ENCODE measurements around the gene ADAR. TPM values are rescaled to one million over a fixed set of nuclear protein-coding genes. Genes with fewer than 3 reads are reported as not detected.

Gene ADAR
- total RNA-seq, 1 donor from 2014 or later: 61.3 TPM

GRCh38 chr1:154619181-154619948 is 11.4 kb upstream of the ADAR start:
- DNase-seq: no peak
- ATAC-seq: no peak
- intact Hi-C loops (cut with micrococcal nuclease): no loop called here

DNA sequence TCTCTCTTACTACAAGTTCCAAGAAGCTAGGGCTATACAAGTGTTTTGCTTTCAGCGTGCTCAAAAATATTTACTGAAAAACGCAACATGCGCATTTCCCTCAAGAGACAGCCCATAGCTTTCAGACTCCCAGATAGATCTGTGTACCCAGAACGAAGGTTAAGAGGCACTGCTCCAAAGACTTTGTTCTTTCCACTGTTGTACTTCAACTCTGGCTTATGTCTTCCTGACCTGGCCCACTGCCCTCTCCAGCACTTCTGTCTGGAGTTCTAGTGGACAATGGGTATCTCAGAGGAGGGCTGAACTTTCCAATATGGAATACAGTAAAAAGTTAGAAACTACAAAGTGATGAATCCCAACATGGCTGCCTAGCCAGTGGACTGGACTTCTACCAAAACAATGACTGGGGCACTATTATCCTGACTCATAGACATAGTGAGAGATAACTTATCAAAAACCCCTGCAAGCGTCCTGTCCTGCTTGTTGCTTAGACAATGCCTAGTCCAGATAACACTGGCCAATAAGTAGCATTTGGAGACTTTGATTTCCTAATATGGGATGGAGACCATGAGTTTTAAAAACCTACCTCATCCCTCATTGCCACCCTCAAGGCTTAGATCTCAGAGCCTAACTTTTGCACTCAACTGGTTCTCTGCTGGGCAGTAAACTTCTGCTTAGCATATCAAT is 8.8 kb upstream of the ADAR start:
- ATAC-seq: peak; percentile 82
- no peak for DNase-seq
- intact Hi-C loops (cut with micrococcal nuclease): no loop called here

DNA sequence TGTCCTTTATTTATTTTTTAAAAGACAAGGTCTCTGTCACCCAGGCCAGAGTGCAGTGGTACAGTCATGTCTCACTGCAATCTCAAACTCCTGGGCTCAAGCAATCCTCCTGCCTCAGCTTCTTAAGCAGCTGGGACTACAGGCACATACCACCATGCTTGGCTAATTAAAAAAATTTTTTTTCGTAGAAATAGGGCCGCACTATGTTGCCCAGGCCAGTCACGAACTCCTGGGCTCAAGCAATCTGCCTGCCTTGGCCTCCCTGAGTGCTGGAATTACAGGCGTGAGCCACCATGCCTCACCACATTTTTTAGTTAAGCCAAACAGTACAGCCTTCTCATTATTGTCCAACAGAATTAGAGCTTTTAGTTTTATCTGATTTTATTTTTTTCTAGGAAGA is 7.4 kb upstream of the ADAR start:
- no peak for ATAC-seq
- intact Hi-C loops (cut with micrococcal nuclease): no loop called here
- DNase-seq: no peak

DNA sequence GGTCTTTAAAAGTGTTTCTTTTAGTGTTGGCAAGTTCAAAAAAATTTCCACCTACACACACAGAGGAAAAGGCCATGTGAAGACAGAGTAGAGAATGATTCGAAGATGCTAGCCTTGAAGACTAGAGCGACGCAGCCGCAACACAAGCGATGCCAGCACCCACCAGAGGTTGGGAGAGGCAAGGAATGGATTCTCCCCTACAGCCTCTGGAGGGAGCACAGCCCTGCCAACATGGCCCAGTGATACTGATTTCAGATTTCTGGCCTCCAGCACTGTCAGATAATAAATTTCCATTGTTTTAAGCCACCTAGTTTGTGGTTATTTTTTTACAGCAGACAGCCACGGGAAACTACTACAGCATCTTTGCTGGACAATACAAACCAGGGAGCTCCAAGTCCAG is 6.9 kb upstream of the ADAR start:
- intact Hi-C loops (cut with micrococcal nuclease): no loop called here
- ATAC-seq (no peak), DNase-seq (no peak)

- intact Hi-C loops (cut with micrococcal nuclease): no loop called here
- ATAC-seq (no peak), DNase-seq (no peak)
Observed at GRCh38 chr1:154614247-154614646, 6.3 kb upstream of the ADAR start.

GRCh38 chr1:154611150-154611862 is 3.3 kb upstream of the ADAR start:
- ATAC-seq: no peak
- DNase-seq: no peak
- intact Hi-C loops (cut with micrococcal nuclease): no loop called here

DNA sequence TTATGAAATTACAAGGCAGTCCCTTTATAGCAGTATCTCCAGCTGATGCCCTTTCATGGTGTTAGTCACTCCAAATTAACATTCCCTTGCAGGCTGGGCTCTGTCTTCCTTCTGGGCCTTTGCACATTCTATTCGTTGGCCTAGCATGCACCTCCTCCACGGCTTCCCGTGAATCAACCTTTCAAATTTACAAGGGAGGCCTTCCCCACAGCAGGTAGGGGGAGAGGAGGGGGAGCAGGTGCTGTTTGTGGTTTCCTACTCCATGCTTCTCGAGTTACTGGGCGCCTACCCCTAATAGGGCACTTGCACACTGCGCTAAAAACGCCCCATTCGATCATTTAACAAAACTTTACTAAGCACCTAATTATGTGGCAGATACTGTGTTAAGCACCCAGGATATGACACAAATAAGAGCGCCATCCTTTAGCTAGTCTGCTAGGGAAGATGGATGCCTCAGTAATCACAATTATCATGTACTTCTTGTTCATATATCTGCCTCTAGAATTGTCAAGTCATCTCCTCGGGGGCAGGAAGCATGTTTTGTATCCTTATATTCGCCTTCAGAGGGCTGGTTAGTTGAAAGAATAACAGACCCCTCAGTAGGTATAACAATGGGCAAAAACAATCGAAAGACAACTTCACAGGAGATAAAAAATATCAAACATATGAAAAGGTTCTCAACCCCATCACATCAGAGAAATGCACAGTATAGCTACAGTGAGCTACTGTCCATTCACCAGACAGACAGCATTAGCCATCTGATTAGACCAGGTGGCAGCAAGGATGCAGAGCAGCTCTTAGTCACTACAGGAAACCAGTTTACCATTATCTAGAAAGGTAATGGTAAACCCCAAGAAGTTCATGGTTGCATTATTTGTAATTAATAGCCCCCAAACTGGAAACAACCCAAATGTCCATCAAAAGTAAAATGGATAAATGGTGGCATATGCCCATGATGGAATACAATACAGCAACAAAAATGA is 1.7 kb upstream of the ADAR start:
- intact Hi-C loops (cut with micrococcal nuclease): no loop called here
- no peak for ATAC-seq
- no peak for DNase-seq

- DNase-seq (peak; percentile 59), ATAC-seq (peak; percentile 67)
- intact Hi-C loops (cut with micrococcal nuclease): no loop called here
Observed at GRCh38 chr1:154608397-154609270, 648 bp upstream of the ADAR start.

GRCh38 chr1:154607106-154607608 is 829 bp downstream of the ADAR start:
- ATAC-seq (peak; percentile 20), DNase-seq (no peak)
- intact Hi-C loops (cut with micrococcal nuclease): no loop called here

GRCh38 chr1:154605534-154605933 is 2.5 kb downstream of the ADAR start:
- DNase-seq (no peak), ATAC-seq (no peak)
- intact Hi-C loops (cut with micrococcal nuclease): no loop called here

- intact Hi-C loops (cut with micrococcal nuclease): no loop called here
- DNase-seq (no peak), ATAC-seq (no peak)
Observed at GRCh38 chr1:154603317-154603716, 4.7 kb downstream of the ADAR start.

GRCh38 chr1:154599658-154600057 is 8.3 kb downstream of the ADAR start:
- DNase-seq: no peak
- intact Hi-C loops (cut with micrococcal nuclease): no loop called here
- peak; percentile 91 for ATAC-seq

GRCh38 chr1:154598871-154599635 is 8.9 kb downstream of the ADAR start:
- DNase-seq (no peak), ATAC-seq (peak; percentile 6)
- intact Hi-C loops (cut with micrococcal nuclease): no loop called here

DNA sequence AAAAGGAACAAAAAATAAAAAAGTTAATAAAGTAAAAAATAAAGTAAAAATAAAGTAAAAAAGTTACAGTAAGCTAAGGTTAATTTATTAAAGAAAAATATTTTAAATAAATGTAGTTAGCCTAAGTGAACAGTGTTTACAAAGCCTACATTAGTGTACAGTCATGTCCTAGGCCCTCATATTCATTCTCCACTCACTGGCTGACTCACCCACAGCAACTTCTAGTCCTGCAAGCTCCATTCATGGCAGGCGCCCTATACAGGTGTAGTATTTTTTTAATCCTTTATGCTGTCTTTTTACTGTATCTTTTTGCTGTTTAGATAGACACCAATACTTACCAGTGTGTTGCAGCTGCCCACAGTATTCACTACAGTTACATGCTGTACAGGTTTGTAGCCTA is 12.4 kb downstream of the ADAR start:
- intact Hi-C loops (cut with micrococcal nuclease): no loop called here
- no peak for DNase-seq
- ATAC-seq: no peak

DNA sequence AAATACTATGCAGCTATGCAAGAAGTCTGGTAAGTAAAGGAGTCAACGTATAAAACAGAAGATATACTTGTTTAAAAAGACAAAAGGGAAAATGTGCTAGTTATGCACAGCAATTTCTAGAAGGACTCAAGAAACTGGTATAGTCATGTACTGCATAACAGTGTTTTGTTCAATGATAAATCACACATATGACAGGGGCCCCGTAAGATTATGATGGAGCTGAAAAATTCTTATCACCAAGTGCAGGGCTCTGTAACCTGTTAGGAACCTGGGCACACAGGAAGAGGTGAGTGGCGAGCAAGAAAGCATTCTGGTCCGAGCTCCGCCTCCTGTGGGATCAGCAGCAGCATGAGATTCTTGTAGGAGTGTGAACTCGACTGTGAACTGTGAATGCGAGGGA is 13.2 kb downstream of the ADAR start:
- intact Hi-C loops (cut with micrococcal nuclease): no loop called here
- DNase-seq: no peak
- ATAC-seq: no peak

- intact Hi-C loops (cut with micrococcal nuclease): no loop called here
Observed at GRCh38 chr1:154593390-154593789, 14.6 kb downstream of the ADAR start.

GRCh38 chr1:154591206-154591605 is 16.8 kb downstream of the ADAR start:
- DNase-seq: no peak
- intact Hi-C loops (cut with micrococcal nuclease): no loop called here
- ATAC-seq: no peak

More at GRCh38 chr1:154593390-154593789, 14.6 kb downstream of the ADAR start:
- DNase-seq: no peak
- no peak for ATAC-seq
